Upper lobe of left lung (tissue), 4 donors: ENCODE measurements around the gene HS3ST5.

Source experiments
- CTCF ChIP-seq, 6 experiments: fragments of 450-650 bp in 4 of 6; fragments of 200-600 bp in 2 of 6; sonication (generic) in 2 of 6; IDR thresholded peaks; one replicate each; pipeline ENCODE4 v1.5.1; 2016 to 2019; ENCODE audit warnings: antibody characterized with exemption in 6 of 6
- EP300 ChIP-seq, 4 donors: sonication (generic); formaldehyde crosslinking; IDR thresholded peaks; one replicate each; pipeline ENCODE4 v1.5.1; 2017; ENCODE audit warnings: antibody characterized with exemption in 4 of 4, control low read depth in 2 of 4
- POLR2AphosphoS5 ChIP-seq, 2 donors: sonication (generic); formaldehyde crosslinking; IDR thresholded peaks; one replicate each; pipeline ENCODE4 v1.5.1; 2017; ENCODE audit warnings: antibody characterized with exemption in 2 of 2

DNA sequence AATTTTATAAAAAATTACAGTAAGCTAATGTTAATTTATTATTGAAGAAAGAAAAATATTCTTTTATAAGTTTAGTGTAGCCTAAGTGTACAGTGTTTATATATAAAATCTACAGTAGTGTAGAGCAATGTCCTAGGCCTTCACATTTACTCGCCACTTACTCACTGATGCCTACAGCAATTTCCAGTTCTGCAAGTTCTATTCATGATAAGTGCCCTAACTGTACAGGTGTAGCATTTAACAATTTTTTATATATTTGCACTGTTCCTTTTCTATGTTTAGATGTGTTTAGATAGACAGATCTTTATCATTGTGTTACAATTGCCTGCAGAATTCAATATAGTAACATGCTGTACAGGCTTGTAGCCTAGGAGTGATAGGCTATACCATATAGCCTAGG lies 291.8 kb downstream of the HS3ST5 start:
- no peak for TF ChIP-seq CTCF (IDR thresholded peaks at IDR 0.05)
- TF ChIP-seq EP300 (IDR thresholded peaks at IDR 0.05): no peak
- no peak for TF ChIP-seq POLR2AphosphoS5 (IDR thresholded peaks at IDR 0.05)
